ENCODE measurements around the gene GNA14. TPM values are rescaled to one million over a fixed set of nuclear protein-coding genes. Genes with fewer than 3 reads are reported as not detected.
"Not testable (repeated sequence)": the region's sequence is repeated elsewhere in the genome, so short reads cannot be mapped to it uniquely, and the experiment has no call there.

GNA14 gene
- total and polyA plus RNA-seq, 12 donors: 1.7 to 11.9 (median 2.9) TPM

DNA sequence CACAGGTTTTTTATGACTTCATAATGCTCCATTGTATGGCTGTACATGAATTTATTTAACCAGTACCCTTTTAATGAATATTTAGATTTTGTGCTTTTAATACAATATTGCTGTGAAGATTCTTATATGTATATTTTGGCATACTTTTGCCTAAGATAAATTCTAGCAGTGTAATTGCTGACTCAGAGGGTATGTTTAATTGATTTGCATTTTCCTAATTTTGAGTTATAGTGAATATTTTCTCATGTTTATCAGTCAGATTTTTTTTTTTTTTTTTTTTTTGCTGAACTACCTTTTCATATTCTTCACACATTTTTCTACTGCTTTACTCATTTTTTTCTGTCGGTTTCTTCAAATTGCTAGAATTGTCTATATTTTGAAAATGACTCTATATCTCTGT, 248.2 kb downstream of the GNA14 start:
- intact Hi-C loops (cut with DNase I): no loop called here
- TF ChIP-seq POLR2A (IDR thresholded peaks at IDR 0.05) (no peak), CTCF (IDR thresholded peaks at IDR 0.05) (no peak)
- H3K4me3 ChIP-seq: no peak overlapping the region
- no peak for DNase-seq
- H3K27ac ChIP-seq: no peak overlapping the region
- H3K4me1 ChIP-seq (replicated peaks in 1 of 2): no peaks in the 10 kb centered on the region
- no peaks in the 10 kb centered on the region for H3K36me3 ChIP-seq (replicated peaks in 1 of 2)
- no peaks in the 10 kb centered on the region for H3K27me3 ChIP-seq
- no peaks in the 10 kb centered on the region for H3K9me3 ChIP-seq (replicated peaks in 1 of 3)
- 96 to 98% (median 97%) methylated on average over 1 of the region's 1 CpG for WGBS, 4 donors

DNA sequence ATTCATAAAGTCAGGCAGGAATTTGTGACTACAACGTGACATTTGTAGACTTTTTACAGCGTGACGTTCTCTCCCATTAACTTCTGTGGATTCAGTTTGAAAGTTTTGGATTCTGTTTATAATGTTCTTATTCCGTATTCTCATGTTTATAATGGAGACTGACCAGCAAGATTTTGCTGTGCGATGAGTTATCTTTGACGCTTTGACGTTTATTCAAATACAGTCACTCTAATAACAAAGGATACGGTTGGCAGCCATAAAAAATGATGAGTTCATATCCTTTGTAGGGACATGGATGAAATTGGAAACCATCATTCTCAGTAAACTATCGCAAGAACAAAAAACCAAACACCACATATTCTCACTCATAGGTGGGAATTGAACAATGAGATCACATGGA, 249.5 kb downstream of the GNA14 start:
- DNase-seq; H3K27ac ChIP-seq; intact Hi-C loops (cut with DNase I); H3K27me3 ChIP-seq; H3K4me3 ChIP-seq; H3K36me3 ChIP-seq (replicated peaks in 1 of 2); H3K9me3 ChIP-seq (replicated peaks in 1 of 3); H3K4me1 ChIP-seq (replicated peaks in 1 of 2): not testable (repeated sequence)
- WGBS, 4 donors: 87 to 92% (median 89%) methylated on average over 8 to 9 of the region's 9 CpGs

- no peak for DNase-seq
- no peak for TF ChIP-seq POLR2A (IDR thresholded peaks at IDR 0.05)
- H3K27ac ChIP-seq: no peak overlapping the region
- WGBS, 4 donors: 93 to 99% (median 95%) methylated on average over 7 of the region's 7 CpGs
- intact Hi-C loops (cut with DNase I): no loop called here
- no peak overlapping the region for H3K4me3 ChIP-seq
- H3K36me3 ChIP-seq (replicated peaks in 1 of 2): no peaks in the 10 kb centered on the region
- H3K9me3 ChIP-seq (replicated peaks in 1 of 3): peaks cover 0 to 4% (median 0%) of the 10 kb centered on the region in 3 donors
- H3K27me3 ChIP-seq: no peaks in the 10 kb centered on the region
- no peaks in the 10 kb centered on the region for H3K4me1 ChIP-seq (replicated peaks in 1 of 2)
Observed at GRCh38 chr9:77392328-77392727, 255.8 kb downstream of the GNA14 start.

DNA sequence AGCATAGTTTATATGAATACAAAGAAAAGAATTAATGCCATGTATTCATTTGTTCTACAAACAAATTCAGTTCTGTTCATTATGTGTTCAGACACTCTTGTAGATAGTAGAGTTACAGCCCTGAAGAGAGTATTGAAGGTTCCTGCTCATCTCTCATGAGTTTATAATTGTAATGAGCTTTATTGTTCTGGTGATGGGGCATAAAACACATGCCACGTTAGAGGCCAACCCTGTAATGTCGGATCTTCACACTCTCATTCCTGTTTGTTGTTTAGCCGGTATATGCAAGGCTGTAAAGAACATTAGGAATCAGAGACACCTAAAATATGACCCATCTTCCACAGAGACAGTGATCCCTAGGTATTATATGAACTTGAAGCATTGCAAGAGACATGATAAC, 256.3 kb downstream of the GNA14 start:
- DNase-seq: no peak
- no peaks in the 10 kb centered on the region for H3K36me3 ChIP-seq (replicated peaks in 1 of 2)
- H3K4me3 ChIP-seq: no peak overlapping the region
- 93 to 98% (median 95%) methylated on average over 3 of the region's 3 CpGs for WGBS, 4 donors
- no peaks in the 10 kb centered on the region for H3K27me3 ChIP-seq
- intact Hi-C loops (cut with DNase I): no loop called here
- H3K27ac ChIP-seq: no peak overlapping the region
- peaks cover 0 to 4% (median 0%) of the 10 kb centered on the region in 3 donors for H3K9me3 ChIP-seq (replicated peaks in 1 of 3)
- TF ChIP-seq POLR2A (IDR thresholded peaks at IDR 0.05) (no peak), CTCF (IDR thresholded peaks at IDR 0.05) (no peak)
- H3K4me1 ChIP-seq (replicated peaks in 1 of 2): no peaks in the 10 kb centered on the region

DNA sequence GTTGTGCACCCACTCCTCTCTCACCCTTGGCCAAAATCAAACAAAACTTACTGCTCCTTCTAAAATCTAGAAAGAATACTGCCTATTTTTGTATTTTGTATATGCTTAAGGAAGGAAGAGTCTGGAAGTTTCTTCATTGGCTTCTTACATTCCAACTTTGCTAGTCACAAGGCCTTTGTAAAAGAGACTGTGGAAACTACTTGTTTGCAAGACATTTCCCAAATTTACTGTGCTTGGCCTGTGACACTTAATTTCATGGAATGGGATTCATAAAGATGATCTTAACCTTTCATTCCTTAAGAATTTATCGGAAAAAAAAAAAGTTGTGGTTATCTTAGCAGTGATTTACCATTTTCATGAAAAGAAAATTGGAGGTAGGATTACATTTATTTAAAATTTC, 261.9 kb downstream of the GNA14 start:
- H3K27me3 ChIP-seq: no peaks in the 10 kb centered on the region
- no peak overlapping the region for H3K27ac ChIP-seq
- H3K4me3 ChIP-seq: no peak overlapping the region
- H3K4me1 ChIP-seq (replicated peaks in 1 of 2): no peaks in the 10 kb centered on the region
- no peak for DNase-seq
- WGBS, 4 donors: 43 to 100% (median 54%) methylated on average over 1 of the region's 1 CpG
- peaks cover 0 to 4% (median 0%) of the 10 kb centered on the region in 3 donors for H3K9me3 ChIP-seq (replicated peaks in 1 of 3)
- TF ChIP-seq CTCF (IDR thresholded peaks at IDR 0.05): no peak
- TF ChIP-seq POLR2A (IDR thresholded peaks at IDR 0.05): no peak
- intact Hi-C loops (cut with DNase I): no loop called here
- H3K36me3 ChIP-seq (replicated peaks in 1 of 2): no peaks in the 10 kb centered on the region
